HepG2 (cell line): ENCODE data around the gene PLEKHB2. TPM values are rescaled to one million over a fixed set of nuclear protein-coding genes. Genes with fewer than 3 reads are reported as not detected.

ENCODE experiments used
- DZIP1 ChIP-seq: sonication (generic); formaldehyde crosslinking; IDR thresholded peaks from 2 replicates; pipeline ENCODE4 v1.5.0; 2020; ENCODE audit warnings: mild to moderate bottlenecking, missing genetic modification reagents
- HNF4G ChIP-seq, 2 experiments: sonication (generic) in 1 of 2; formaldehyde crosslinking in 1 of 2; IDR thresholded peaks; 2 replicates each; pipeline versions ENCODE4 v1.4.0 to v1.6.1; 2011 to 2020; ENCODE audit warnings: borderline replicate concordance in 2 of 2, low read depth in 2 of 2, mild to moderate bottlenecking in 2 of 2, low read length in 1 of 2, missing genetic modification reagents in 1 of 2, moderate library complexity in 1 of 2
- HNRNPK ChIP-seq: fragments of 200-400 bp; formaldehyde crosslinking; IDR thresholded peaks from 2 replicates; pipeline ENCODE4 v1.6.1; 2018; ENCODE audit warnings: low read length, low read depth, moderate library complexity, mild to moderate bottlenecking; ENCODE audit not compliant: poor library complexity, severe bottlenecking
- IKZF1 ChIP-seq: fragments of 450-650 bp; IDR thresholded peaks from 2 replicates; pipeline ENCODE4 v1.7.1; 2016
- JARID2 ChIP-seq: sonication (generic); formaldehyde crosslinking; IDR thresholded peaks from 2 replicates; pipeline ENCODE4 v1.8.1; 2023; ENCODE audit warnings: missing genetic modification reagents, inconsistent platforms; ENCODE audit not compliant: insufficient replicate concordance
- JUND ChIP-seq: sonication (generic); formaldehyde crosslinking; IDR thresholded peaks from 2 replicates; pipeline ENCODE4 v1.8.0; 2022; ENCODE audit warnings: mild to moderate bottlenecking, missing genetic modification reagents
- MYC ChIP-seq: sonication (generic); formaldehyde crosslinking; IDR thresholded peaks from 2 replicates; pipeline ENCODE4 v1.9.0; 2021; ENCODE audit warnings: missing genetic modification reagents, borderline replicate concordance
- NCOA2 ChIP-seq: sonication (generic); formaldehyde crosslinking; IDR thresholded peaks from 2 replicates; pipeline ENCODE4 v1.8.0; 2022; ENCODE audit warnings: inconsistent platforms
- SALL1 ChIP-seq: sonication (generic); formaldehyde crosslinking; IDR thresholded peaks from 2 replicates; pipeline ENCODE4 v1.8.0; 2022; ENCODE audit warnings: mild to moderate bottlenecking, missing genetic modification reagents
- SP5 ChIP-seq: IDR thresholded peaks from 2 replicates; pipeline ENCODE4 v1.6.1; 2016; ENCODE audit warnings: low read depth, borderline replicate concordance
- ZBTB38 ChIP-seq: sonication (generic); formaldehyde crosslinking; IDR thresholded peaks from 2 replicates; pipeline ENCODE4 v1.5.1; 2020; ENCODE audit warnings: mild to moderate bottlenecking, missing genetic modification reagents
- ZBTB7B ChIP-seq: sonication (generic); formaldehyde crosslinking; IDR thresholded peaks from 2 replicates; pipeline ENCODE4 v1.4.0; 2020; ENCODE audit warnings: missing genetic modification reagents
- ZFYVE20 ChIP-seq: sonication (generic); formaldehyde crosslinking; IDR thresholded peaks from 2 replicates; pipeline ENCODE4 v1.8.0; 2023; ENCODE audit warnings: low read depth, mild to moderate bottlenecking, moderate library complexity, missing genetic modification reagents, borderline replicate concordance
- ZNF7 ChIP-seq: IDR thresholded peaks from 2 replicates; pipeline ENCODE4 v1.6.1; 2016; ENCODE audit warnings: missing biosample characterization, missing genetic modification reagents
- ZNF770 ChIP-seq: sonication (generic); formaldehyde crosslinking; IDR thresholded peaks from 2 replicates; pipeline ENCODE4 v1.5.0; 2020; ENCODE audit warnings: mild to moderate bottlenecking, missing genetic modification reagents
- ZNF841 ChIP-seq: sonication (generic); formaldehyde crosslinking; IDR thresholded peaks from 2 replicates; pipeline ENCODE4 v1.8.1; 2023; ENCODE audit warnings: missing genetic modification reagents, borderline replicate concordance
- polyA plus RNA-seq, 8 experiments: library from polyadenylated mRNA; depleted of rRNA in 3 of 8; stranded (reverse) in 7 of 8; unstranded in 1 of 8; fragments of >200 nt; fragmentation: Illumina TruSeq in 4 of 8; extraction: Trizol in 4 of 8; gene quantifications; 2 replicates each; pipeline versions ENCODE4 v1.2.1 to v1.2.3, GENCODE V29; 2011 to 2016; ENCODE audit warnings: low read depth in 4 of 8, missing spikeins in 1 of 8, mixed read lengths in 1 of 8; ENCODE audit not compliant: insufficient read depth in 1 of 8
- total RNA-seq, 5 experiments: library from RNA; depleted of rRNA; stranded (reverse); fragments of >200 nt; fragmentation: Illumina TruSeq; extraction: Trizol; gene quantifications; 2 replicates each; pipeline ENCODE4 v1.2.3, GENCODE V29; 2016; ENCODE audit warnings: low read depth in 1 of 5
- TF ChIP-seq, protein P1 (sequence below): sonication (generic); formaldehyde crosslinking; IDR thresholded peaks from 2 replicates; pipeline ENCODE4 v1.5.1; 2020; ENCODE audit warnings: mild to moderate bottlenecking, missing genetic modification reagents, moderate library complexity

The PLEKHB2 gene
- total and polyA plus RNA-seq, 2 of the 13 experiments (the other 11 are each of a cell fraction or from before 2014, with no cell fraction given): 73.0 to 78.9 TPM

- TF ChIP-seq ZNF770 (no peak), JUND (CRISPR knock-in tag) (no peak), ZFYVE20 (CRISPR knock-in tag) (no peak), SALL1 (CRISPR knock-in tag) (peak; percentile 40; the same call in 1 of the 2 replicates), MYC (CRISPR knock-in tag) (no peak), NCOA2 (CRISPR knock-in tag) (0 out of 2 replicates have a peak, but pooled peaks have one; percentile 1), SP5 (CRISPR knock-in tag) (0 out of 2 replicates have a peak, but pooled peaks have one; percentile 10), HNRNPK (no peak), IKZF1 (no peak), ZNF7 (no peak), ZBTB38 (CRISPR knock-in tag) (peak; percentile 72; the same call in 1 of the 2 replicates), HNF4G (IDR thresholded peaks at IDR 0.05; ENCODE audit: borderline replicate concordance, low read depth, low read length) (no peak), HNF4G (CRISPR knock-in tag; IDR thresholded peaks at IDR 0.05; ENCODE audit: borderline replicate concordance, low read depth) (no peak), ZNF841 (no peak), DZIP1 (CRISPR knock-in tag) (no peak), ZBTB7B (CRISPR knock-in tag) (no peak), JARID2 (CRISPR knock-in tag) (no peak)
- TF ChIP-seq, protein P1, sequence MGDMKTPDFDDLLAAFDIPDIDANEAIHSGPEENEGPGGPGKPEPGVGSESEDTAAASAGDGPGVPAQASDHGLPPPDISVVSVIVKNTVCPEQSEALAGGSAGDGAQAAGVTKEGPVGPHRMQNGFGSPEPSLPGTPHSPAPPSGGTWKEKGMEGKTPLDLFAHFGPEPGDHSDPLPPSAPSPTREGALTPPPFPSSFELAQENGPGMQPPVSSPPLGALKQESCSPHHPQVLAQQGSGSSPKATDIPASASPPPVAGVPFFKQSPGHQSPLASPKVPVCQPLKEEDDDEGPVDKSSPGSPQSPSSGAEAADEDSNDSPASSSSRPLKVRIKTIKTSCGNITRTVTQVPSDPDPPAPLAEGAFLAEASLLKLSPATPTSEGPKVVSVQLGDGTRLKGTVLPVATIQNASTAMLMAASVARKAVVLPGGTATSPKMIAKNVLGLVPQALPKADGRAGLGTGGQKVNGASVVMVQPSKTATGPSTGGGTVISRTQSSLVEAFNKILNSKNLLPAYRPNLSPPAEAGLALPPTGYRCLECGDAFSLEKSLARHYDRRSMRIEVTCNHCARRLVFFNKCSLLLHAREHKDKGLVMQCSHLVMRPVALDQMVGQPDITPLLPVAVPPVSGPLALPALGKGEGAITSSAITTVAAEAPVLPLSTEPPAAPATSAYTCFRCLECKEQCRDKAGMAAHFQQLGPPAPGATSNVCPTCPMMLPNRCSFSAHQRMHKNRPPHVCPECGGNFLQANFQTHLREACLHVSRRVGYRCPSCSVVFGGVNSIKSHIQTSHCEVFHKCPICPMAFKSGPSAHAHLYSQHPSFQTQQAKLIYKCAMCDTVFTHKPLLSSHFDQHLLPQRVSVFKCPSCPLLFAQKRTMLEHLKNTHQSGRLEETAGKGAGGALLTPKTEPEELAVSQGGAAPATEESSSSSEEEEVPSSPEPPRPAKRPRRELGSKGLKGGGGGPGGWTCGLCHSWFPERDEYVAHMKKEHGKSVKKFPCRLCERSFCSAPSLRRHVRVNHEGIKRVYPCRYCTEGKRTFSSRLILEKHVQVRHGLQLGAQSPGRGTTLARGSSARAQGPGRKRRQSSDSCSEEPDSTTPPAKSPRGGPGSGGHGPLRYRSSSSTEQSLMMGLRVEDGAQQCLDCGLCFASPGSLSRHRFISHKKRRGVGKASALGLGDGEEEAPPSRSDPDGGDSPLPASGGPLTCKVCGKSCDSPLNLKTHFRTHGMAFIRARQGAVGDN (CRISPR knock-in tag): peak; percentile 60
Observed at GRCh38 chr2:131077182-131077846, 27.8 kb upstream of the PLEKHB2 start (continued).
